Ovary (tissue), 9 donors: ENCODE results near the gene HES5. TPM values are rescaled to one million over a fixed set of nuclear protein-coding genes. Genes with fewer than 3 reads are reported as not detected.

Source experiments
- DNase-seq, 5 donors: peaks; one replicate each; pipeline ENCODE4 v3.0.0-alpha.2; 2019 to 2020
- H3K27ac ChIP-seq, 2 donors: fragments of 200-600 bp; one replicate each; pipeline versions ENCODE4 v1.5.1 to v1.8.0; 2019 to 2022
- H3K27me3 ChIP-seq: fragments of 200-600 bp; one replicate; pipeline ENCODE4 v1.8.0; 2022
- H3K36me3 ChIP-seq: fragments of 200-600 bp; sonication (generic); one replicate; pipeline ENCODE4 v1.5.1; 2019
- H3K4me1 ChIP-seq: one replicate; pipeline ENCODE4 v1.8.1; 2013; ENCODE audit warnings: mild to moderate bottlenecking, moderate library complexity; ENCODE audit not compliant: insufficient read depth
- H3K4me3 ChIP-seq: fragments of 200-600 bp; sonication (generic); one replicate; pipeline ENCODE4 v1.5.1; 2017
- H3K9me3 ChIP-seq, 2 donors: fragments of 200-600 bp in 1 of 2; sonication (generic) in 1 of 2; one replicate each; pipeline versions ENCODE4 v1.5.1 to v1.8.1; 2013 to 2019; ENCODE audit warnings: mild to moderate bottlenecking in 1 of 2, moderate library complexity in 1 of 2
- EP300 ChIP-seq: sonication (generic); formaldehyde crosslinking; IDR thresholded peaks from one replicate; pipeline ENCODE4 v1.6.1; 2017; ENCODE audit warnings: antibody characterized with exemption
- POLR2A ChIP-seq: fragments of 450-650 bp; IDR thresholded peaks from one replicate; pipeline ENCODE4 v1.6.1; 2017; ENCODE audit warnings: antibody characterized with exemption, mild to moderate bottlenecking, moderate library complexity
- WGBS, 3 donors: extraction: QIAGEN DNeasy Blood & Tissue Kit in 1 of 3; methylation state at CpG; one replicate each; pipeline versions ENCODE4 v1.1.5 to v1.1.7; 2013 to 2017; 5-methylcytosine and 5-hydroxymethylcytosine counted together
- intact Hi-C, 4 donors: fragments of 100-400 bp; cut with DNase I; formaldehyde crosslinking; loops; one replicate each; pipeline versions ENCODE4 v1.11.0 to v1.15.1; 2022 to 2023
- polyA plus RNA-seq, 2 donors: library from polyadenylated mRNA; stranded (reverse); fragments of 200-250 nt in 1 of 2; fragments of 350-450 nt in 1 of 2; fragmentation: Illumina TruSeq in 1 of 2; extraction: RNeasy Lipid Tissue Mini Kit (QIAGEN cat#74804) in 1 of 2; gene quantifications; one replicate each; pipeline ENCODE4 v1.2.3, GENCODE V29; 2013 to 2014
- total RNA-seq, 7 donors: library from RNA; depleted of rRNA in 2 of 7; stranded (reverse); fragments of >200 nt in 2 of 7; fragmentation: NEBNext Ultra II Directional in 3 of 7; extraction: Animal tissue kit (Norgen Biotek cat#: 25700) in 3 of 7; gene quantifications; one replicate each; pipeline versions ENCODE4 v1.1.0 to v1.2.4, GENCODE V29; 2016 to 2023
- TF ChIP-seq, protein P1 (sequence below), 3 donors: fragments of 450-650 bp in 2 of 3; fragments of 200-600 bp in 1 of 3; IDR thresholded peaks; one replicate each; pipeline versions ENCODE4 v1.5.1 to v1.8.0; 2016 to 2022; ENCODE audit warnings: antibody characterized with exemption in 3 of 3, mild to moderate bottlenecking in 1 of 3
- donor health status: DM: no; HTN: no; CAD: no; lungs with moderate emphysema.
- donor health status: DM: no; HTN: no; CAD: no.
- donor health status: Bipolar disorder and iron deficiency.
- donor health status: DM: yes; HTN: yes; CAD: no.
- donor health status: DM: no; HTN: no; CAD: no.
- donor health status: DM: yes; HTN: yes; CAD: no.

The HES5 gene
- total and polyA plus RNA-seq, 9 donors, result 0.13 to 0.53 (median 0.31) TPM; not detected in 4

GRCh38 chr1:2525572-2525919 lies 4.5 kb downstream of the HES5 start:
- Histone ChIP-seq H3K4me1 (peaks cover 21% of the 10 kb centered on the region), H3K4me3 (peak overlapping the region; percentile 73), H3K9me3 (no peaks in the 10 kb centered on the region), H3K27me3 (peaks cover 4% of the 10 kb centered on the region), H3K36me3 (no peaks in the 10 kb centered on the region), H3K27ac (peak overlapping the region in 1 of 2 donors; percentile 66)
- TF ChIP-seq POLR2A, result no peak
- TF ChIP-seq, protein P1, sequence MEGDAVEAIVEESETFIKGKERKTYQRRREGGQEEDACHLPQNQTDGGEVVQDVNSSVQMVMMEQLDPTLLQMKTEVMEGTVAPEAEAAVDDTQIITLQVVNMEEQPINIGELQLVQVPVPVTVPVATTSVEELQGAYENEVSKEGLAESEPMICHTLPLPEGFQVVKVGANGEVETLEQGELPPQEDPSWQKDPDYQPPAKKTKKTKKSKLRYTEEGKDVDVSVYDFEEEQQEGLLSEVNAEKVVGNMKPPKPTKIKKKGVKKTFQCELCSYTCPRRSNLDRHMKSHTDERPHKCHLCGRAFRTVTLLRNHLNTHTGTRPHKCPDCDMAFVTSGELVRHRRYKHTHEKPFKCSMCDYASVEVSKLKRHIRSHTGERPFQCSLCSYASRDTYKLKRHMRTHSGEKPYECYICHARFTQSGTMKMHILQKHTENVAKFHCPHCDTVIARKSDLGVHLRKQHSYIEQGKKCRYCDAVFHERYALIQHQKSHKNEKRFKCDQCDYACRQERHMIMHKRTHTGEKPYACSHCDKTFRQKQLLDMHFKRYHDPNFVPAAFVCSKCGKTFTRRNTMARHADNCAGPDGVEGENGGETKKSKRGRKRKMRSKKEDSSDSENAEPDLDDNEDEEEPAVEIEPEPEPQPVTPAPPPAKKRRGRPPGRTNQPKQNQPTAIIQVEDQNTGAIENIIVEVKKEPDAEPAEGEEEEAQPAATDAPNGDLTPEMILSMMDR (IDR thresholded peaks at IDR 0.05), result no peak
- no peak for TF ChIP-seq EP300
- intact Hi-C loops, result no loop called here
- no peak for DNase-seq
- 1 to 3% (median 1%) methylated on average over 20 of the region's 20 CpGs for whole genome bisulfite sequencing, 3 donors

DNA sequence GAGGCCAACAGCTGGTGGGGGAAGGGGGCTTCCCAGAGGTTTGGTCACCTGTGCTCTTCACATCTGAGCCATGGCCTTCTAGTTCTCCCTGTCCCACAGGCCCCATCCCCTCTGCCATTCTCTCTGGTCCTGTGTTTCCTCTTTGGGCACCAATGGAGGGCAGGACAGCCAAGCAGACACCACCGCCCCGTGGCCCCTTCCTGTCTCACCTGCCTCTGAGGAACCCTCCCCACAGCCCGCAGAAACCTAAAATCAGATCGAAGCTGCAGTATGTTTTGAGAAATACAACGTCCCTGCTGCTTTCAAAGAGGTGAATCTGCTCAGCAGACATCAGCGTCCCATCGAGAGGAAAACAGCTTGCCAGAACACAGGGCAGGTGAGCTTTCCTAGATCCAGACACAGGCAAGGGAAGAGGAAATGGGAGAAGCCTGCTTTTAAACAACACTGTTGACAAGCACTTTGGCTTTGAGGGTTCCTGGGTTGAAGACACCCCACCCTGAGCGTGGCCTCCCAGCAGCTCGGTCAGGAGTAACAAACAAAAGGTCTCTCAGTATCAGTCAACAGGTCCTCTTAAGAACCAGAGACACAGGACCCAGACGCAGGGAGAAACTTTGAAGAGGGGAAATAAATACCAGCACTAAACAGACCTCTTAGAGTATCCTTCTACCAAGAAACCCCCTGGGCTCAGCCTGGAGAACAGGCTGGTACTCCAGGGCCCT lies 6.0 kb downstream of the HES5 start:
- H3K9me3 ChIP-seq, result no peaks in the 10 kb centered on the region
- H3K4me3 ChIP-seq, result no peak overlapping the region
- H3K27ac ChIP-seq, result no peak overlapping the region
- DNase-seq, result no peak
- H3K36me3 ChIP-seq, result no peaks in the 10 kb centered on the region
- intact Hi-C loops, result no loop called here
- TF ChIP-seq EP300 (no peak), POLR2A (no peak)
- TF ChIP-seq, protein P1 (IDR thresholded peaks at IDR 0.05), result no peak
- 78 to 86% (median 79%) methylated on average over 10 of the region's 10 CpGs for WGBS, 3 donors
- H3K4me1 ChIP-seq, result peaks cover 17% of the 10 kb centered on the region
- no peaks in the 10 kb centered on the region for H3K27me3 ChIP-seq

DNA sequence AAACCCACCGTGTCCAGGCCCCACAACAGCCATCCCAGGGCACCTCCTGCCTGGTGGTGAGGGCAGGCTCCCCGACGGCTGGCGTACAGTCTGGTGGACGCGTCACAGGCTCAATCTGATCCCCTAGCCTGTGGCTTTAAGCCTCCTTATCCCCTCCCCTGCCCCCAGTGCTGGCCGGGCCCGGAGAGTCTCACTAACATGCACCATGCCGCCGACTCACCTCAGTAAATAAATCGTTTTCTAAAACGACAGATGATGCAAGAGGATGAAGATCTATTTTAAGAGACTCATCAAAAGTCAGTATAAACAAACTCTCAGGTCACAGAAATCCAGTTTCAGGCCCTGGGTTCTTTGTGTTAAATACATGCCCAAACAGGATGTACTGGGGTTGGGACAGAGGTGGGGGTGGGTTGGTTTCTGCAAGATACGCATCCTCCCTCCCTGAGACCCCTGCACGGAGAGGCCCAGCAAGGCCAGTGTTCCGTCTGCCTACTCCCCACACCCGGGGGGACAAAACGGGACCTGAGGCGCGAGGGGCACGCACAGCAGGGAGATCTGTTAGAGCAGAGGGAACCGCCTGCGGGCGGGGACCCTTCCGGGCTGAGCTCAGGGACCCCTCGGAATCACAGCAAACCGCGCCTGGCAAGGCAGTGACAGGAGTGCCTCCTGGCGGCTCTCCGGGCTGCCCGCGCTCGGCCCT lies 6.7 kb downstream of the HES5 start:
- H3K27me3 ChIP-seq, result no peaks in the 10 kb centered on the region
- no peak overlapping the region for H3K27ac ChIP-seq
- 74 to 76% (median 75%) methylated on average over 32 of the region's 32 CpGs for WGBS, 3 donors
- no peak for TF ChIP-seq POLR2A
- TF ChIP-seq, protein P1 (IDR thresholded peaks at IDR 0.05), result no peak
- no peak for TF ChIP-seq EP300
- intact Hi-C loops, result no loop called here
- no peaks in the 10 kb centered on the region for H3K36me3 ChIP-seq
- no peak overlapping the region for H3K4me3 ChIP-seq
- no peaks in the 10 kb centered on the region for H3K9me3 ChIP-seq
- H3K4me1 ChIP-seq, result peaks cover 17% of the 10 kb centered on the region
- DNase-seq, result no peak

- no peak overlapping the region for H3K27ac ChIP-seq
- H3K9me3 ChIP-seq, result no peaks in the 10 kb centered on the region
- DNase-seq, result no peak
- H3K4me3 ChIP-seq, result no peak overlapping the region
- no peak for TF ChIP-seq EP300
- TF ChIP-seq, protein P1 (IDR thresholded peaks at IDR 0.05), result no peak
- TF ChIP-seq POLR2A, result no peak
- H3K36me3 ChIP-seq, result no peaks in the 10 kb centered on the region
- no peaks in the 10 kb centered on the region for H3K27me3 ChIP-seq
- intact Hi-C loops, result no loop called here
- peaks cover 17% of the 10 kb centered on the region for H3K4me1 ChIP-seq
- 43 to 61% (median 50%) methylated on average over 7 of the region's 7 CpGs for WGBS, 3 donors
Observed at GRCh38 chr1:2522230-2522629, 7.8 kb downstream of the HES5 start.
